SK-N-SH (cell line): ENCODE results near the gene EIPR1. TPM values are rescaled to one million over a fixed set of nuclear protein-coding genes. Genes with fewer than 3 reads are reported as not detected.

ENCODE experiments used
- CTCF ChIA-PET: fragments of 300-600, 350-600 bp; formaldehyde crosslinking; extraction: SDS; loops from one replicate; lab custom pipeline; 2021; lab: Yijun Ruan, JAX
- POLR2A ChIA-PET: fragments of 350-600 bp; sonication (Branson Sonifier 250); formaldehyde crosslinking; extraction: SDS; loops from one replicate; lab custom pipeline; 2020; ENCODE audit warnings: antibody characterized with exemption, inconsistent platforms; lab: Yijun Ruan, JAX
- DNase-seq: peaks from one replicate; pipeline ENCODE4 v3.0.0; 2012
- H2AFZ ChIP-seq: fragments of 200-600 bp; sonication (generic); 2 replicates; pipeline ENCODE4 v1.8.1; 2016; ENCODE audit warnings: antibody characterized with exemption, mild to moderate bottlenecking, low read depth
- H3F3A ChIP-seq: fragments of 200-600 bp; sonication (generic); replicated peaks from 2 replicates; pipeline ENCODE3; 2016; ENCODE audit warnings: antibody characterized with exemption, mild to moderate bottlenecking; ENCODE audit not compliant: insufficient read depth
- H3K27ac ChIP-seq, 2 experiments: fragments of 200-500 bp in 1 of 2; fragments of 200-600 bp in 1 of 2; sonication (Bioruptor generic) in 1 of 2; sonication (generic), shearing (Covaris generic) in 1 of 2; 2 replicates each; pipeline versions ENCODE4 v1.5.1 to v1.6.1; 2014 to 2016; ENCODE audit warnings: low read depth in 2 of 2, inconsistent platforms in 1 of 2, low read length in 1 of 2, mild to moderate bottlenecking in 1 of 2, mixed read lengths in 1 of 2
- H3K27me3 ChIP-seq: fragments of 200-600 bp; sonication (generic), shearing (Covaris generic); 2 replicates; pipeline ENCODE4 v1.6.1; 2016; ENCODE audit warnings: mixed run types; ENCODE audit not compliant: insufficient read depth
- H3K36me3 ChIP-seq, 2 experiments: fragments of 200-500 bp in 1 of 2; fragments of 200-600 bp in 1 of 2; sonication (Bioruptor generic) in 1 of 2; sonication (generic) in 1 of 2; replicated peaks in 1 of 2; 2 replicates each; pipeline versions ENCODE3 to v1.5.1; 2014 to 2016; ENCODE audit warnings: low read length in 1 of 2, mild to moderate bottlenecking in 1 of 2; ENCODE audit not compliant: insufficient read depth in 2 of 2, control insufficient read depth in 1 of 2
- H3K4me1 ChIP-seq, 2 experiments: fragments of 200-500 bp in 1 of 2; fragments of 200-600 bp in 1 of 2; sonication (Bioruptor generic) in 1 of 2; sonication (generic), shearing (Covaris generic) in 1 of 2; 2 replicates each; pipeline versions ENCODE4 v1.5.1 to v1.6.1; 2014 to 2016; ENCODE audit warnings: low read depth in 1 of 2, low read length in 1 of 2, mixed run types in 1 of 2; ENCODE audit not compliant: insufficient read depth in 2 of 2, control insufficient read depth in 1 of 2
- H3K4me2 ChIP-seq: fragments of 200-600 bp; sonication (generic), shearing (Covaris generic); 2 replicates; pipeline ENCODE4 v1.6.1; 2017; ENCODE audit warnings: mixed run types
- H3K4me3 ChIP-seq, 2 experiments: fragments of 200-500 bp in 1 of 2; fragments of 200-600 bp in 1 of 2; sonication (Bioruptor generic) in 1 of 2; sonication (generic), shearing (Covaris generic) in 1 of 2; 2 replicates each; pipeline versions ENCODE4 v1.5.1 to v1.8.1; 2014 to 2016; ENCODE audit warnings: low read depth in 2 of 2, inconsistent platforms in 1 of 2, low read length in 1 of 2, mild to moderate bottlenecking in 1 of 2, mixed read lengths in 1 of 2, moderate library complexity in 1 of 2
- H3K79me2 ChIP-seq: fragments of 200-600 bp; sonication (generic); 2 replicates; pipeline ENCODE4 v1.8.1; 2017; ENCODE audit warnings: mild to moderate bottlenecking; ENCODE audit not compliant: insufficient read depth
- H3K9ac ChIP-seq: fragments of 200-600 bp; sonication (generic); 2 replicates; pipeline ENCODE4 v1.6.1; 2017; ENCODE audit warnings: mixed run types
- H3K9me2 ChIP-seq: fragments of 200-600 bp; sonication (generic); 2 replicates; pipeline ENCODE4 v1.6.1; 2017; ENCODE audit warnings: mixed run types
- H3K9me3 ChIP-seq: fragments of 200-600 bp; sonication (generic); 2 replicates; pipeline ENCODE4 v1.6.1; 2017; ENCODE audit warnings: mixed run types, mild to moderate bottlenecking, moderate library complexity
- H4K20me1 ChIP-seq: fragments of 200-600 bp; sonication (generic); 2 replicates; pipeline ENCODE4 v1.6.1; 2017; ENCODE audit warnings: mild to moderate bottlenecking, mixed run types; ENCODE audit not compliant: insufficient read depth
- EP300 ChIP-seq, 2 experiments: IDR thresholded peaks; 2 replicates each; pipeline versions ENCODE4 v1.4.0 to v1.6.1; 2012; ENCODE audit warnings: borderline replicate concordance in 1 of 2, low read depth in 1 of 2, low read length in 1 of 2
- GABPA ChIP-seq: IDR thresholded peaks from 2 replicates; pipeline ENCODE4 v1.4.0; 2012; ENCODE audit warnings: low read depth, mild to moderate bottlenecking
- GATA2 ChIP-seq: sonication (generic); formaldehyde crosslinking; IDR thresholded peaks from 2 replicates; pipeline ENCODE4 v1.5.0; 2020; ENCODE audit warnings: mild to moderate bottlenecking, missing genetic modification reagents
- MXI1 ChIP-seq: IDR thresholded peaks from 2 replicates; pipeline ENCODE4 v1.6.1; 2012; ENCODE audit warnings: mild to moderate bottlenecking, low read depth, low read length, improper control_type of control experiment
- WGBS: methylation state at CpG from one replicate; pipeline ENCODE4 v1.1.6; 2017; ENCODE audit warnings: low lambda C conversion rate; 5-methylcytosine and 5-hydroxymethylcytosine counted together
- polyA plus RNA-seq, 3 experiments: library from polyadenylated mRNA; depleted of rRNA; stranded (reverse); fragments of >200 nt; gene quantifications; 2 replicates each; pipeline ENCODE4 v1.2.3, GENCODE V29; 2012
- TF ChIP-seq, protein P1 (sequence below): IDR thresholded peaks from 2 replicates; pipeline ENCODE4 v1.4.0; 2012; ENCODE audit warnings: low read depth
- TF ChIP-seq, protein P2 (sequence below): fragments of 200-600 bp; sonication (generic); IDR thresholded peaks from 2 replicates; pipeline ENCODE4 v1.6.1; 2017; ENCODE audit warnings: antibody characterized with exemption, mild to moderate bottlenecking, moderate library complexity
- TF ChIP-seq, protein P3 (sequence below): IDR thresholded peaks from 2 replicates; pipeline ENCODE4 v1.4.0; 2012; ENCODE audit warnings: low read depth, borderline replicate concordance
- TF ChIP-seq, protein P4 (sequence below): IDR thresholded peaks from 2 replicates; pipeline ENCODE4 v1.6.1; 2012; ENCODE audit warnings: mild to moderate bottlenecking, low read depth, low read length, moderate library complexity

EIPR1 gene
- polyA plus RNA-seq, 1 of the 3 experiments (the other 2 are of a cell fraction): 85.9 TPM

DNA sequence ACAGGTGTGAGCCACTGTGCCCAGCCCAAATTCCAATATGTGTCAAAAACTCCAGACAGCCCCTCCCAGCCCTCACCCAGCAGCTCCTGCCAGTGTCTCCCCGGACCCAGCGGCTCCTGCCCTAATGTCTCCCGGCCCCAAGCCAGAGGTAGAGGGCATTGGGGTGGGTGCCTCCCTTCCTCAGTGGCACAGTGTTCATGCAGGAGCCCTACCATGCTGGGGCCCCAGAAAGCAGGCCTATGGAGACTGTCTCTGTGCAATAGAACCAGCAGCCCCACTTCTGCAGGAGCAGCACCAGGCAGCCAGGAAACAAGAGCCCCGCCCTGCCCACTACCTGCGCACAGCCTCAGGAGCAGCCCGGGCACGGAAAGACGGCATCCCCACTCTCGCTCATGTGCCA lies 70.4 kb downstream of the EIPR1 start:
- CTCF ChIA-PET: no interaction called here
- 96% methylated on average over 9 of the region's 9 CpGs for WGBS

More for the DNA sequence above, 70.4 kb downstream of the EIPR1 start:
- no peak overlapping the region for H3K27ac ChIP-seq
- H3K27me3 ChIP-seq: no peaks in the 10 kb centered on the region
- no peaks in the 10 kb centered on the region for H3K9me3 ChIP-seq
- H3K4me3 ChIP-seq: no peak overlapping the region
- no peak overlapping the region for H2AFZ ChIP-seq
- H3K9ac ChIP-seq: no peak overlapping the region
- DNase-seq: no peak
- H3K9me2 ChIP-seq: no peaks in the 10 kb centered on the region
- H3K36me3 ChIP-seq: peaks cover 0 to 4% of the 10 kb centered on the region in 2 experiments
- peaks cover 4 to 18% of the 10 kb centered on the region in 2 experiments; a peak in 3 of 4 replicates for H3K4me1 ChIP-seq
- no peak overlapping the region for H3K4me2 ChIP-seq
- H3K79me2 ChIP-seq: peaks cover 19% of the 10 kb centered on the region
- peaks cover 4% of the 10 kb centered on the region for H3F3A ChIP-seq
- POLR2A ChIA-PET: no interaction called here
- H4K20me1 ChIP-seq: no peaks in the 10 kb centered on the region
- TF ChIP-seq, protein P1, sequence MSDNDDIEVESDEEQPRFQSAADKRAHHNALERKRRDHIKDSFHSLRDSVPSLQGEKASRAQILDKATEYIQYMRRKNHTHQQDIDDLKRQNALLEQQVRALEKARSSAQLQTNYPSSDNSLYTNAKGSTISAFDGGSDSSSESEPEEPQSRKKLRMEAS: no peak
- TF ChIP-seq EP300 (IDR thresholded peaks at IDR 0.05; ENCODE audit: borderline replicate concordance in 1 of 2, low read depth in 1 of 2, low read length in 1 of 2): no peak
- TF ChIP-seq, protein P2, sequence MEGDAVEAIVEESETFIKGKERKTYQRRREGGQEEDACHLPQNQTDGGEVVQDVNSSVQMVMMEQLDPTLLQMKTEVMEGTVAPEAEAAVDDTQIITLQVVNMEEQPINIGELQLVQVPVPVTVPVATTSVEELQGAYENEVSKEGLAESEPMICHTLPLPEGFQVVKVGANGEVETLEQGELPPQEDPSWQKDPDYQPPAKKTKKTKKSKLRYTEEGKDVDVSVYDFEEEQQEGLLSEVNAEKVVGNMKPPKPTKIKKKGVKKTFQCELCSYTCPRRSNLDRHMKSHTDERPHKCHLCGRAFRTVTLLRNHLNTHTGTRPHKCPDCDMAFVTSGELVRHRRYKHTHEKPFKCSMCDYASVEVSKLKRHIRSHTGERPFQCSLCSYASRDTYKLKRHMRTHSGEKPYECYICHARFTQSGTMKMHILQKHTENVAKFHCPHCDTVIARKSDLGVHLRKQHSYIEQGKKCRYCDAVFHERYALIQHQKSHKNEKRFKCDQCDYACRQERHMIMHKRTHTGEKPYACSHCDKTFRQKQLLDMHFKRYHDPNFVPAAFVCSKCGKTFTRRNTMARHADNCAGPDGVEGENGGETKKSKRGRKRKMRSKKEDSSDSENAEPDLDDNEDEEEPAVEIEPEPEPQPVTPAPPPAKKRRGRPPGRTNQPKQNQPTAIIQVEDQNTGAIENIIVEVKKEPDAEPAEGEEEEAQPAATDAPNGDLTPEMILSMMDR: no peak
- no peak for TF ChIP-seq MXI1
- no peak for TF ChIP-seq GATA2 (CRISPR knock-in tag)
- TF ChIP-seq, protein P3, sequence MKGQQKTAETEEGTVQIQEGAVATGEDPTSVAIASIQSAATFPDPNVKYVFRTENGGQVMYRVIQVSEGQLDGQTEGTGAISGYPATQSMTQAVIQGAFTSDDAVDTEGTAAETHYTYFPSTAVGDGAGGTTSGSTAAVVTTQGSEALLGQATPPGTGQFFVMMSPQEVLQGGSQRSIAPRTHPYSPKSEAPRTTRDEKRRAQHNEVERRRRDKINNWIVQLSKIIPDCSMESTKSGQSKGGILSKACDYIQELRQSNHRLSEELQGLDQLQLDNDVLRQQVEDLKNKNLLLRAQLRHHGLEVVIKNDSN: no peak
- TF ChIP-seq, protein P4, sequence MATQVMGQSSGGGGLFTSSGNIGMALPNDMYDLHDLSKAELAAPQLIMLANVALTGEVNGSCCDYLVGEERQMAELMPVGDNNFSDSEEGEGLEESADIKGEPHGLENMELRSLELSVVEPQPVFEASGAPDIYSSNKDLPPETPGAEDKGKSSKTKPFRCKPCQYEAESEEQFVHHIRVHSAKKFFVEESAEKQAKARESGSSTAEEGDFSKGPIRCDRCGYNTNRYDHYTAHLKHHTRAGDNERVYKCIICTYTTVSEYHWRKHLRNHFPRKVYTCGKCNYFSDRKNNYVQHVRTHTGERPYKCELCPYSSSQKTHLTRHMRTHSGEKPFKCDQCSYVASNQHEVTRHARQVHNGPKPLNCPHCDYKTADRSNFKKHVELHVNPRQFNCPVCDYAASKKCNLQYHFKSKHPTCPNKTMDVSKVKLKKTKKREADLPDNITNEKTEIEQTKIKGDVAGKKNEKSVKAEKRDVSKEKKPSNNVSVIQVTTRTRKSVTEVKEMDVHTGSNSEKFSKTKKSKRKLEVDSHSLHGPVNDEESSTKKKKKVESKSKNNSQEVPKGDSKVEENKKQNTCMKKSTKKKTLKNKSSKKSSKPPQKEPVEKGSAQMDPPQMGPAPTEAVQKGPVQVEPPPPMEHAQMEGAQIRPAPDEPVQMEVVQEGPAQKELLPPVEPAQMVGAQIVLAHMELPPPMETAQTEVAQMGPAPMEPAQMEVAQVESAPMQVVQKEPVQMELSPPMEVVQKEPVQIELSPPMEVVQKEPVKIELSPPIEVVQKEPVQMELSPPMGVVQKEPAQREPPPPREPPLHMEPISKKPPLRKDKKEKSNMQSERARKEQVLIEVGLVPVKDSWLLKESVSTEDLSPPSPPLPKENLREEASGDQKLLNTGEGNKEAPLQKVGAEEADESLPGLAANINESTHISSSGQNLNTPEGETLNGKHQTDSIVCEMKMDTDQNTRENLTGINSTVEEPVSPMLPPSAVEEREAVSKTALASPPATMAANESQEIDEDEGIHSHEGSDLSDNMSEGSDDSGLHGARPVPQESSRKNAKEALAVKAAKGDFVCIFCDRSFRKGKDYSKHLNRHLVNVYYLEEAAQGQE: no peak
- TF ChIP-seq GABPA: no peak
